SU-DHL-6 (cell line): ENCODE results near the gene OR56A5.

ENCODE experiments used
- H2AFZ ChIP-seq: fragments of 200-600 bp; sonication (generic); 2 replicates; pipeline ENCODE4 v1.6.1; 2014; ENCODE audit warnings: low read depth, mild to moderate bottlenecking, moderate library complexity, mixed read lengths, antibody characterized with exemption, low read length; ENCODE audit not compliant: severe bottlenecking
- H3F3A ChIP-seq: fragments of 200-600 bp; shearing (Covaris generic); 2 replicates; pipeline ENCODE4 v1.6.0; 2016; ENCODE audit warnings: antibody characterized with exemption, mild to moderate bottlenecking; ENCODE audit not compliant: insufficient read depth
- H3K27ac ChIP-seq: fragments of 200-600 bp; sonication (generic); 2 replicates; pipeline ENCODE4 v1.5.1; 2016; ENCODE audit warnings: low read depth, mild to moderate bottlenecking, low read length, moderate library complexity, mixed read lengths
- H3K27me3 ChIP-seq: fragments of 200-600 bp; sonication (generic), shearing (Covaris generic); 2 replicates; pipeline ENCODE4 v1.6.0; 2014; ENCODE audit warnings: mild to moderate bottlenecking, low read length
- H3K36me3 ChIP-seq: fragments of 200-600 bp; sonication (generic); 2 replicates; pipeline ENCODE4 v1.6.1; 2014; ENCODE audit warnings: mild to moderate bottlenecking, low read length, mixed read lengths
- H3K4me2 ChIP-seq: fragments of 300-600, 200-600 bp; shearing (Covaris generic), sonication (generic); 2 replicates; pipeline ENCODE4 v1.6.0; 2014; ENCODE audit warnings: low read length, low read depth, mild to moderate bottlenecking; ENCODE audit not compliant: poor library complexity, severe bottlenecking
- H3K4me3 ChIP-seq: fragments of 200-600 bp; sonication (generic); 2 replicates; pipeline ENCODE4 v1.5.1; 2014; ENCODE audit warnings: antibody characterized with exemption, low read length, mild to moderate bottlenecking, mixed read lengths; ENCODE audit not compliant: insufficient read depth, poor library complexity, severe bottlenecking
- H3K79me2 ChIP-seq: fragments of 200-600 bp; sonication (generic); 2 replicates; pipeline ENCODE4 v1.6.1; 2014; ENCODE audit warnings: mild to moderate bottlenecking, low read length, moderate library complexity; ENCODE audit not compliant: insufficient read depth
- H3K9ac ChIP-seq: fragments of 200-600 bp; sonication (generic); 2 replicates; pipeline ENCODE4 v1.7.0; 2014; ENCODE audit warnings: mild to moderate bottlenecking, low read length
- H3K9me2 ChIP-seq: fragments of 200-600 bp; sonication (generic); replicated peaks from 2 replicates; pipeline ENCODE4 v1.6.1; 2014; ENCODE audit warnings: low read length; ENCODE audit not compliant: insufficient read depth
- H3K9me3 ChIP-seq: fragments of 200-600 bp; sonication (generic); 2 replicates; pipeline ENCODE4 v1.6.1; 2014; ENCODE audit warnings: low read length, mixed read lengths; ENCODE audit not compliant: insufficient read depth
- H4K20me1 ChIP-seq: fragments of 200-600 bp; sonication (generic); 2 replicates; pipeline ENCODE4 v1.6.1; 2014; ENCODE audit warnings: low read depth, mild to moderate bottlenecking, antibody characterized with exemption, low read length, moderate library complexity, mixed read lengths
- EZH2phosphoT487 ChIP-seq: fragments of 200-600 bp; sonication (generic), shearing (Covaris generic); conservative IDR thresholded peaks from 2 replicates; pipeline ENCODE4 v1.6.1; 2018; ENCODE audit warnings: mild to moderate bottlenecking, antibody characterized with exemption, low read length, moderate library complexity, mixed read lengths
- TF ChIP-seq, protein P1 (sequence below): fragments of 200-600 bp; sonication (generic); IDR thresholded peaks from one replicate; pipeline ENCODE4 v1.5.1; 2017; ENCODE audit warnings: antibody characterized with exemption, mild to moderate bottlenecking, low read length, moderate library complexity; ENCODE audit not compliant: insufficient read depth, poor library complexity, severe bottlenecking

Gene OR56A5

DNA sequence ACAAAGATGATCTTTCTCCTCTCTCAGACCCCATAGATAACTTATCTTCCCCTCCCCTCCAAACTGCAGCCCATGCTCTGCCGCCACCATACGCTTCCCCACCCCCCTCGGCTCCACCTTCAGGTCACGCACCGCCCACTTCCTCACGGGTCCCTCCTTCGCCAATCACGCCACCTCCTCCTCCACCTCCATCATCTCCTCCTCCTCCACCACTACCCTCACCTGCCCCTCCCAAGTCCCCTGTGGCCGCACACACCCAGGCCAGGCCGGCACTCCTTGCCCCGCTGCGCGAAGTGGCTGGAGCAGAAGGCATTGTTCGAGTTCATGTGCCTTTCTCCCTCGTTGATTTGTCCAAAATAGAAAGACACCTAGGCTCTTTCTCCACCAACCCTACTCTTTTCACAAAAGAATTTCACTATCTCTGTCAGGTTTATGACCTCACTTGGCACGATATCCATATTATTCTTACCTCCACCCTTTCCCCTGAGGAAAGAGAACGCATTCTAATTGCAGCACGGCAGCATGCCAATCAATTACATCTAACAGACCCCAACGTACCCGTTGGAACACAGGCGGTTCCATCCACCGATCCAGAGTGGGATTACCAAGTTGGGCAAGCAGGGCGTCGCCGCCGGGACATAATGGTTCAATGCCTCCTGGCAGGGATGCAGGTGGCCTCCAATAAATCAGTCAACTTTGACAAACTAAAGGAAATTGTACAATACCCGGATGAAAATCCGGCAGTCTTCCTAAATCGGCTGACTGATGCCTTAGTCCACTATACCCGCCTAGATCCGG is 38.5 kb downstream of the OR56A5 start:
- no peak for TF ChIP-seq EZH2phosphoT487
- TF ChIP-seq, protein P1, sequence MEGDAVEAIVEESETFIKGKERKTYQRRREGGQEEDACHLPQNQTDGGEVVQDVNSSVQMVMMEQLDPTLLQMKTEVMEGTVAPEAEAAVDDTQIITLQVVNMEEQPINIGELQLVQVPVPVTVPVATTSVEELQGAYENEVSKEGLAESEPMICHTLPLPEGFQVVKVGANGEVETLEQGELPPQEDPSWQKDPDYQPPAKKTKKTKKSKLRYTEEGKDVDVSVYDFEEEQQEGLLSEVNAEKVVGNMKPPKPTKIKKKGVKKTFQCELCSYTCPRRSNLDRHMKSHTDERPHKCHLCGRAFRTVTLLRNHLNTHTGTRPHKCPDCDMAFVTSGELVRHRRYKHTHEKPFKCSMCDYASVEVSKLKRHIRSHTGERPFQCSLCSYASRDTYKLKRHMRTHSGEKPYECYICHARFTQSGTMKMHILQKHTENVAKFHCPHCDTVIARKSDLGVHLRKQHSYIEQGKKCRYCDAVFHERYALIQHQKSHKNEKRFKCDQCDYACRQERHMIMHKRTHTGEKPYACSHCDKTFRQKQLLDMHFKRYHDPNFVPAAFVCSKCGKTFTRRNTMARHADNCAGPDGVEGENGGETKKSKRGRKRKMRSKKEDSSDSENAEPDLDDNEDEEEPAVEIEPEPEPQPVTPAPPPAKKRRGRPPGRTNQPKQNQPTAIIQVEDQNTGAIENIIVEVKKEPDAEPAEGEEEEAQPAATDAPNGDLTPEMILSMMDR: no peak
- H3K27ac ChIP-seq: no peak overlapping the region
- no peak overlapping the region for H3K4me2 ChIP-seq

GRCh38 chr11:5928811-5929210 is 39.5 kb downstream of the OR56A5 start:
- H3K79me2 ChIP-seq: no peaks in the 10 kb centered on the region
- H3K4me3 ChIP-seq: no peak overlapping the region
- no peaks in the 10 kb centered on the region for H4K20me1 ChIP-seq
- no peak for TF ChIP-seq EZH2phosphoT487
- TF ChIP-seq, protein P1: no peak
- no peak overlapping the region for H2AFZ ChIP-seq
- H3K9ac ChIP-seq: no peak overlapping the region
- H3K9me3 ChIP-seq: no peaks in the 10 kb centered on the region
- H3K9me2 ChIP-seq: no peaks in the 10 kb centered on the region
- H3F3A ChIP-seq: no peaks in the 10 kb centered on the region
- H3K4me2 ChIP-seq: no peak overlapping the region
- no peak overlapping the region for H3K27ac ChIP-seq
- H3K36me3 ChIP-seq: no peaks in the 10 kb centered on the region
- no peaks in the 10 kb centered on the region for H3K27me3 ChIP-seq

More for the DNA sequence above, 38.5 kb downstream of the OR56A5 start:
- H4K20me1 ChIP-seq: no peaks in the 10 kb centered on the region
- no peaks in the 10 kb centered on the region for H3K79me2 ChIP-seq
- H3K36me3 ChIP-seq: no peaks in the 10 kb centered on the region
- no peaks in the 10 kb centered on the region for H3K27me3 ChIP-seq
- no peaks in the 10 kb centered on the region for H3K9me2 ChIP-seq
- H3K9me3 ChIP-seq: no peaks in the 10 kb centered on the region
- H3F3A ChIP-seq: no peaks in the 10 kb centered on the region
- no peak overlapping the region for H3K9ac ChIP-seq
- no peak overlapping the region for H3K4me3 ChIP-seq
- no peak overlapping the region for H2AFZ ChIP-seq

DNA sequence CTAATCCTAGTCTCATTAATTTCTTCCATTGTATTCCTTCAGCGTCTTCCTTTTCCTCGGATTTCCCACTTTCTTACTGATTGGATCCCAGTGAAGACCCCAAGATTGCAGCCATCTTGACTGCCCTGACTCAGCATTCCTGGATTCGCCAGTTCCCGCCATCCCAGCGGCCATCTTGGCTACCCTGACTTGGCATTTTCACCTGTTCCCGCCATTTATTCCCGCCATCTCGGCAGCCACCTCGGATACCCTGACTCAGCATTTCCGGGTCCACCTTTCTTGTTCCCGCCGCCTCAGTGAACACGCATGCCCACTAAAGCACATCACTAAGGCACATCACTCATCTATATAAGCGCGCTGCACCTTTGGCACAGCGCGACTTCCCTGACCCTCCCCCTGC is 40.0 kb downstream of the OR56A5 start:
- Histone ChIP-seq H2AFZ (no peak overlapping the region), H3K36me3 (no peaks in the 10 kb centered on the region), H3K4me2 (no peak overlapping the region), H3K9me2 (no peaks in the 10 kb centered on the region), H4K20me1 (no peaks in the 10 kb centered on the region), H3K27me3 (no peaks in the 10 kb centered on the region), H3K27ac (no peak overlapping the region), H3F3A (no peaks in the 10 kb centered on the region), H3K79me2 (no peaks in the 10 kb centered on the region), H3K4me3 (no peak overlapping the region), H3K9me3 (no peaks in the 10 kb centered on the region), H3K9ac (no peak overlapping the region)
- TF ChIP-seq, protein P1: no peak
- no peak for TF ChIP-seq EZH2phosphoT487
